GM23338 (cell line): ENCODE data around the gene EEPD1.

Experiments used
- EZH2 ChIP-seq: fragments of 200-600 bp; sonication (generic); IDR thresholded peaks from one replicate; pipeline ENCODE4 v1.8.0; 2017; ENCODE audit warnings: antibody characterized with exemption, mild to moderate bottlenecking, low read depth; ENCODE audit not compliant: unreplicated experiment
- EZH2phosphoT487 ChIP-seq: fragments of 200-600 bp; sonication (generic); IDR thresholded peaks from one replicate; pipeline ENCODE4 v1.8.1; 2018; ENCODE audit warnings: antibody characterized with exemption; ENCODE audit not compliant: unreplicated experiment
- POLR2AphosphoS5 ChIP-seq: IDR thresholded peaks from 2 replicates; pipeline ENCODE4 v1.6.1; 2016; ENCODE audit warnings: antibody characterized with exemption, low read depth
- STAT1 ChIP-seq: IDR thresholded peaks from one replicate; pipeline ENCODE4 v1.6.1; 2016; ENCODE audit warnings: antibody characterized with exemption; ENCODE audit not compliant: unreplicated experiment
- TF ChIP-seq, protein P1 (sequence below), 2 experiments: fragments of 200-600 bp in 1 of 2; sonication (generic) in 1 of 2; conservative IDR thresholded peaks; 2 replicates each; pipeline versions ENCODE4 v1.5.1 to v1.6.1; 2016 to 2017; ENCODE audit warnings: antibody characterized with exemption in 2 of 2, low read depth in 2 of 2, mild to moderate bottlenecking in 2 of 2, moderate library complexity in 1 of 2
- TF ChIP-seq, protein P2 (sequence below): IDR thresholded peaks from 2 replicates; pipeline ENCODE4 v1.6.1; 2016; ENCODE audit warnings: antibody characterized with exemption
- TF ChIP-seq, protein P3 (sequence below): IDR thresholded peaks from one replicate; pipeline ENCODE4 v1.6.1; 2018; ENCODE audit warnings: antibody characterized with exemption; ENCODE audit not compliant: unreplicated experiment
- TF ChIP-seq, protein P4 (sequence below): fragments of 250-450 bp; sonication (Bioruptor Pico); IDR thresholded peaks from 2 replicates; pipeline ENCODE4 v1.5.0; 2020; ENCODE audit warnings: mild to moderate bottlenecking, moderate library complexity

DNA sequence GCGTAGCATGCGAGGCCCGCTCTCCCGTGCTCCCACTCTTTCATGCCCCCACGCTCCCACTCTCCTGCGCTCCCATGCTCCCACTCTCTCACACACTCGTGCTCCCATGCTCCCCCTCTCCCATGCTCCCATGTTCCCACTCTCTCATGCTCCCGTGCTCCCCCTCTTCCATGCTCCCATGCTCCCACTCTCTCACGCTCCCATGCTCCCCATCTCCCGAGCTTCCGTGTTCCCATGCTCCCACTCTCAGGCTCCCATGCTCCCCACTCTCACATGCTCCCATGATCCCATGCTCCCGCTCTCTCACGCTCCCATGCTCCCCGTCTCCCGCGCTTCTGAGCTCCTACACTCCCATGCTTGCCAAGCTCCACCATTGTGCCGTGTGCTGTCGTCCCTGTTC is 152.2 kb downstream of the EEPD1 start:
- TF ChIP-seq, protein P1, sequence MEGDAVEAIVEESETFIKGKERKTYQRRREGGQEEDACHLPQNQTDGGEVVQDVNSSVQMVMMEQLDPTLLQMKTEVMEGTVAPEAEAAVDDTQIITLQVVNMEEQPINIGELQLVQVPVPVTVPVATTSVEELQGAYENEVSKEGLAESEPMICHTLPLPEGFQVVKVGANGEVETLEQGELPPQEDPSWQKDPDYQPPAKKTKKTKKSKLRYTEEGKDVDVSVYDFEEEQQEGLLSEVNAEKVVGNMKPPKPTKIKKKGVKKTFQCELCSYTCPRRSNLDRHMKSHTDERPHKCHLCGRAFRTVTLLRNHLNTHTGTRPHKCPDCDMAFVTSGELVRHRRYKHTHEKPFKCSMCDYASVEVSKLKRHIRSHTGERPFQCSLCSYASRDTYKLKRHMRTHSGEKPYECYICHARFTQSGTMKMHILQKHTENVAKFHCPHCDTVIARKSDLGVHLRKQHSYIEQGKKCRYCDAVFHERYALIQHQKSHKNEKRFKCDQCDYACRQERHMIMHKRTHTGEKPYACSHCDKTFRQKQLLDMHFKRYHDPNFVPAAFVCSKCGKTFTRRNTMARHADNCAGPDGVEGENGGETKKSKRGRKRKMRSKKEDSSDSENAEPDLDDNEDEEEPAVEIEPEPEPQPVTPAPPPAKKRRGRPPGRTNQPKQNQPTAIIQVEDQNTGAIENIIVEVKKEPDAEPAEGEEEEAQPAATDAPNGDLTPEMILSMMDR (conservative IDR thresholded peaks at IDR 0.05; ENCODE audit: low read depth in 2 of 2): no peak
- TF ChIP-seq EZH2 (no peak), POLR2AphosphoS5 (no peak), STAT1 (no peak), EZH2phosphoT487 (no peak)
- TF ChIP-seq, protein P2, sequence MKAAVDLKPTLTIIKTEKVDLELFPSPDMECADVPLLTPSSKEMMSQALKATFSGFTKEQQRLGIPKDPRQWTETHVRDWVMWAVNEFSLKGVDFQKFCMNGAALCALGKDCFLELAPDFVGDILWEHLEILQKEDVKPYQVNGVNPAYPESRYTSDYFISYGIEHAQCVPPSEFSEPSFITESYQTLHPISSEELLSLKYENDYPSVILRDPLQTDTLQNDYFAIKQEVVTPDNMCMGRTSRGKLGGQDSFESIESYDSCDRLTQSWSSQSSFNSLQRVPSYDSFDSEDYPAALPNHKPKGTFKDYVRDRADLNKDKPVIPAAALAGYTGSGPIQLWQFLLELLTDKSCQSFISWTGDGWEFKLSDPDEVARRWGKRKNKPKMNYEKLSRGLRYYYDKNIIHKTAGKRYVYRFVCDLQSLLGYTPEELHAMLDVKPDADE: no peak
- TF ChIP-seq, protein P3, sequence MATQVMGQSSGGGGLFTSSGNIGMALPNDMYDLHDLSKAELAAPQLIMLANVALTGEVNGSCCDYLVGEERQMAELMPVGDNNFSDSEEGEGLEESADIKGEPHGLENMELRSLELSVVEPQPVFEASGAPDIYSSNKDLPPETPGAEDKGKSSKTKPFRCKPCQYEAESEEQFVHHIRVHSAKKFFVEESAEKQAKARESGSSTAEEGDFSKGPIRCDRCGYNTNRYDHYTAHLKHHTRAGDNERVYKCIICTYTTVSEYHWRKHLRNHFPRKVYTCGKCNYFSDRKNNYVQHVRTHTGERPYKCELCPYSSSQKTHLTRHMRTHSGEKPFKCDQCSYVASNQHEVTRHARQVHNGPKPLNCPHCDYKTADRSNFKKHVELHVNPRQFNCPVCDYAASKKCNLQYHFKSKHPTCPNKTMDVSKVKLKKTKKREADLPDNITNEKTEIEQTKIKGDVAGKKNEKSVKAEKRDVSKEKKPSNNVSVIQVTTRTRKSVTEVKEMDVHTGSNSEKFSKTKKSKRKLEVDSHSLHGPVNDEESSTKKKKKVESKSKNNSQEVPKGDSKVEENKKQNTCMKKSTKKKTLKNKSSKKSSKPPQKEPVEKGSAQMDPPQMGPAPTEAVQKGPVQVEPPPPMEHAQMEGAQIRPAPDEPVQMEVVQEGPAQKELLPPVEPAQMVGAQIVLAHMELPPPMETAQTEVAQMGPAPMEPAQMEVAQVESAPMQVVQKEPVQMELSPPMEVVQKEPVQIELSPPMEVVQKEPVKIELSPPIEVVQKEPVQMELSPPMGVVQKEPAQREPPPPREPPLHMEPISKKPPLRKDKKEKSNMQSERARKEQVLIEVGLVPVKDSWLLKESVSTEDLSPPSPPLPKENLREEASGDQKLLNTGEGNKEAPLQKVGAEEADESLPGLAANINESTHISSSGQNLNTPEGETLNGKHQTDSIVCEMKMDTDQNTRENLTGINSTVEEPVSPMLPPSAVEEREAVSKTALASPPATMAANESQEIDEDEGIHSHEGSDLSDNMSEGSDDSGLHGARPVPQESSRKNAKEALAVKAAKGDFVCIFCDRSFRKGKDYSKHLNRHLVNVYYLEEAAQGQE: no peak
- TF ChIP-seq, protein P4, sequence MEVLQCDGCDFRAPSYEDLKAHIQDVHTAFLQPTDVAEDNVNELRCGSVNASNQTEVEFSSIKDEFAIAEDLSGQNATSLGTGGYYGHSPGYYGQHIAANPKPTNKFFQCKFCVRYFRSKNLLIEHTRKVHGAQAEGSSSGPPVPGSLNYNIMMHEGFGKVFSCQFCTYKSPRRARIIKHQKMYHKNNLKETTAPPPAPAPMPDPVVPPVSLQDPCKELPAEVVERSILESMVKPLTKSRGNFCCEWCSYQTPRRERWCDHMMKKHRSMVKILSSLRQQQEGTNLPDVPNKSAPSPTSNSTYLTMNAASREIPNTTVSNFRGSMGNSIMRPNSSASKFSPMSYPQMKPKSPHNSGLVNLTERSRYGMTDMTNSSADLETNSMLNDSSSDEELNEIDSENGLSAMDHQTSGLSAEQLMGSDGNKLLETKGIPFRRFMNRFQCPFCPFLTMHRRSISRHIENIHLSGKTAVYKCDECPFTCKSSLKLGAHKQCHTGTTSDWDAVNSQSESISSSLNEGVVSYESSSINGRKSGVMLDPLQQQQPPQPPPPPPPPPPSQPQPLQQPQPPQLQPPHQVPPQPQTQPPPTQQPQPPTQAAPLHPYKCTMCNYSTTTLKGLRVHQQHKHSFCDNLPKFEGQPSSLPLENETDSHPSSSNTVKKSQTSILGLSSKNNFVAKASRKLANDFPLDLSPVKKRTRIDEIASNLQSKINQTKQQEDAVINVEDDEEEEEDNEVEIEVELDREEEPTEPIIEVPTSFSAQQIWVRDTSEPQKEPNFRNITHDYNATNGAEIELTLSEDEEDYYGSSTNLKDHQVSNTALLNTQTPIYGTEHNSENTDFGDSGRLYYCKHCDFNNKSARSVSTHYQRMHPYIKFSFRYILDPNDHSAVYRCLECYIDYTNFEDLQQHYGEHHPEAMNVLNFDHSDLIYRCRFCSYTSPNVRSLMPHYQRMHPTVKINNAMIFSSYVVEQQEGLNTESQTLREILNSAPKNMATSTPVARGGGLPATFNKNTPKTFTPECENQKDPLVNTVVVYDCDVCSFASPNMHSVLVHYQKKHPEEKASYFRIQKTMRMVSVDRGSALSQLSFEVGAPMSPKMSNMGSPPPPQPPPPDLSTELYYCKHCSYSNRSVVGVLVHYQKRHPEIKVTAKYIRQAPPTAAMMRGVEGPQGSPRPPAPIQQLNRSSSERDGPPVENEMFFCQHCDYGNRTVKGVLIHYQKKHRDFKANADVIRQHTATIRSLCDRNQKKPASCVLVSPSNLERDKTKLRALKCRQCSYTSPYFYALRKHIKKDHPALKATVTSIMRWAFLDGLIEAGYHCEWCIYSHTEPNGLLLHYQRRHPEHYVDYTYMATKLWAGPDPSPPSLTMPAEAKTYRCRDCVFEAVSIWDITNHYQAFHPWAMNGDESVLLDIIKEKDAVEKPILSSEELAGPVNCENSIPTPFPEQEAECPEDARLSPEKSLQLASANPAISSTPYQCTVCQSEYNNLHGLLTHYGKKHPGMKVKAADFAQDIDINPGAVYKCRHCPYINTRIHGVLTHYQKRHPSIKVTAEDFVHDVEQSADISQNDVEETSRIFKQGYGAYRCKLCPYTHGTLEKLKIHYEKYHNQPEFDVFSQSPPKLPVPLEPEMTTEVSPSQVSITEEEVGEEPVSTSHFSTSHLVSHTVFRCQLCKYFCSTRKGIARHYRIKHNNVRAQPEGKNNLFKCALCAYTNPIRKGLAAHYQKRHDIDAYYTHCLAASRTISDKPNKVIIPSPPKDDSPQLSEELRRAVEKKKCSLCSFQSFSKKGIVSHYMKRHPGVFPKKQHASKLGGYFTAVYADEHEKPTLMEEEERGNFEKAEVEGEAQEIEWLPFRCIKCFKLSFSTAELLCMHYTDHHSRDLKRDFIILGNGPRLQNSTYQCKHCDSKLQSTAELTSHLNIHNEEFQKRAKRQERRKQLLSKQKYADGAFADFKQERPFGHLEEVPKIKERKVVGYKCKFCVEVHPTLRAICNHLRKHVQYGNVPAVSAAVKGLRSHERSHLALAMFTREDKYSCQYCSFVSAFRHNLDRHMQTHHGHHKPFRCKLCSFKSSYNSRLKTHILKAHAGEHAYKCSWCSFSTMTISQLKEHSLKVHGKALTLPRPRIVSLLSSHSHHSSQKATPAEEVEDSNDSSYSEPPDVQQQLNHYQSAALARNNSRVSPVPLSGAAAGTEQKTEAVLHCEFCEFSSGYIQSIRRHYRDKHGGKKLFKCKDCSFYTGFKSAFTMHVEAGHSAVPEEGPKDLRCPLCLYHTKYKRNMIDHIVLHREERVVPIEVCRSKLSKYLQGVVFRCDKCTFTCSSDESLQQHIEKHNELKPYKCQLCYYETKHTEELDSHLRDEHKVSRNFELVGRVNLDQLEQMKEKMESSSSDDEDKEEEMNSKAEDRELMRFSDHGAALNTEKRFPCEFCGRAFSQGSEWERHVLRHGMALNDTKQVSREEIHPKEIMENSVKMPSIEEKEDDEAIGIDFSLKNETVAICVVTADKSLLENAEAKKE (CRISPR knock-in tag): no peak
